Adipose tissue (tissue), 3 donors: Measurements from ENCODE around the gene POU6F2. TPM values are rescaled to one million over a fixed set of nuclear protein-coding genes. Genes with fewer than 3 reads are reported as not detected.
"Not testable (repeated sequence)": the region's sequence is repeated elsewhere in the genome, so short reads cannot be mapped to it uniquely, and the experiment has no call there.

ENCODE experiments used
- H3K27ac ChIP-seq: one replicate; pipeline ENCODE4 v1.5.1; 2013; ENCODE audit warnings: low read depth, low read length
- WGBS, 3 donors: extraction: QIAGEN DNeasy Blood & Tissue Kit; methylation state at CpG; one replicate each; pipeline ENCODE4 v1.1.7; 2013; 5-methylcytosine and 5-hydroxymethylcytosine counted together
- polyA plus RNA-seq, 3 donors: library from polyadenylated mRNA; stranded (reverse); fragments of 200-250 nt; gene quantifications; one replicate each; pipeline ENCODE4 v1.2.3, GENCODE V29; 2013
- donor health status: healthy with polysubstance abuse.
- donor health status: Bipolar disorder and iron deficiency.
- donor health status: healthy.

The POU6F2 gene, protein sequence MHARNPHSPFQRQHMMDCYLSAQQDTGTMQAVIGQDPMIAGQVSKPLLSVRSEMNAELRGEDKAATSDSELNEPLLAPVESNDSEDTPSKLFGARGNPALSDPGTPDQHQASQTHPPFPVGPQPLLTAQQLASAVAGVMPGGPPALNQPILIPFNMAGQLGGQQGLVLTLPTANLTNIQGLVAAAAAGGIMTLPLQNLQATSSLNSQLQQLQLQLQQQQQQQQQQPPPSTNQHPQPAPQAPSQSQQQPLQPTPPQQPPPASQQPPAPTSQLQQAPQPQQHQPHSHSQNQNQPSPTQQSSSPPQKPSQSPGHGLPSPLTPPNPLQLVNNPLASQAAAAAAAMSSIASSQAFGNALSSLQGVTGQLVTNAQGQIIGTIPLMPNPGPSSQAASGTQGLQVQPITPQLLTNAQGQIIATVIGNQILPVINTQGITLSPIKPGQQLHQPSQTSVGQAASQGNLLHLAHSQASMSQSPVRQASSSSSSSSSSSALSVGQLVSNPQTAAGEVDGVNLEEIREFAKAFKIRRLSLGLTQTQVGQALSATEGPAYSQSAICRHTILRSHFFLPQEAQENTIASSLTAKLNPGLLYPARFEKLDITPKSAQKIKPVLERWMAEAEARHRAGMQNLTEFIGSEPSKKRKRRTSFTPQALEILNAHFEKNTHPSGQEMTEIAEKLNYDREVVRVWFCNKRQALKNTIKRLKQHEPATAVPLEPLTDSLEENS
- polyA plus RNA-seq, result under 1 TPM in 2 of 3 donors, not detected in 1; 0.16 to 0.64 TPM

DNA sequence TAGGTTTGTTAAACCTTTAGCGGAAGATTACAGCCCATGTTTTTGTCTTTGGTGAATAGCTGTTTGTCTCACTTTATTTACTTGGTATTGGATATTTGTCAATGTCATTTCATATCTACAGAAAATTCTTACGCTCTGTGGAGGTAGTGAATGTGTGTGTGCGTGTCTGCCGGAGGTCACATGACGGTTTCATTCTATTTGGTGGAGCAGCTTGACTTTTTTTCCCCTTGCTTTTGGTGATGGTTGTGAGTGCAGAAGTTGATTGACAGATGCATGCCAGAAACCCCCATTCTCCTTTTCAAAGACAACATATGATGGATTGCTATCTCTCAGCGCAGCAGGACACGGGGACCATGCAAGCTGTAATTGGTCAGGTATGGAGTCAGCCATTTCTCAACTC lies at the start of gene POU6F2:
POU6F2 (plus strand) TSS at position 225 of the 400 bp plus-strand sequence; CDS start at position 270, 45 bp downstream.
- 29 to 80% (median 76%) methylated on average over 7 of the region's 7 CpGs for WGBS, 3 donors
- no peak within 1 kb of the TSS for H3K27ac ChIP-seq

- 85 to 91% (median 90%) methylated on average over 3 of the region's 3 CpGs for WGBS, 3 donors
- H3K27ac ChIP-seq, result no peak overlapping the region
Measured at GRCh38 chr7:38928506-38928905, 49.2 kb upstream of the POU6F2 start.

DNA sequence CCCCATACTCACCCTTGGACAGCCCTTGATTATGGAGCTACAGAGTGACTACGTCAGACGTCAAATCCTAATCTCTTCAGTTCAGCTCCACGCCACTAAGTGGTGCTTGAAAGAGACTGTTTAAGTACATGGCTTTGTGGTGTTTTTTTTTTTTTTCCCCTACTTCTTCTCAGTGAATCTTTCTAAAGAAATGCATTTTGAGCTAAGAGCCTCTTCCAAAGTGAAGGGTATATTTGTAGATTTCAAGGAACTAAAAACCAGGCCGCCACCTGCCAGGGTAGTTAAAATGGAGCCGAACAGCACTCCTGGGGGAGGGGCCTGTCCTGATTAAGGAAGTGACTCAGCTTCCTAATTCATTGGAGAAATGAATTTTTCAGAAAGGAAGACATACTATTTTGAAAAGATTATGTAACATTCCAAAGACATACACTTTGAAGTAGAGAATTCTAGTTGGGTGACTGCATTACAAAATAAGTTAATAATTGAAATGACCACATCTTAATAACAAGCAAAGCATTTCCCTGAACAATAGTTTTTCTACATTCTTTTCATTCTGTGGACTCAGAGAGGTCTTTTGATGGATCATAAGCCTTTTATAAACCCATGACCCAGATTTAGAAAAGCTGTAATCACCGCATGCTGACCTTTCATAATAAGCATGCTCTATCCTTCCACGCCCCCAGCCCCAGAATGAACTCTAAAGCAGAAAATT lies 48.1 kb upstream of the POU6F2 start:
- no peak overlapping the region for H3K27ac ChIP-seq
- WGBS, 3 donors, result 74 to 79% (median 77%) methylated on average over 7 of the region's 7 CpGs

DNA sequence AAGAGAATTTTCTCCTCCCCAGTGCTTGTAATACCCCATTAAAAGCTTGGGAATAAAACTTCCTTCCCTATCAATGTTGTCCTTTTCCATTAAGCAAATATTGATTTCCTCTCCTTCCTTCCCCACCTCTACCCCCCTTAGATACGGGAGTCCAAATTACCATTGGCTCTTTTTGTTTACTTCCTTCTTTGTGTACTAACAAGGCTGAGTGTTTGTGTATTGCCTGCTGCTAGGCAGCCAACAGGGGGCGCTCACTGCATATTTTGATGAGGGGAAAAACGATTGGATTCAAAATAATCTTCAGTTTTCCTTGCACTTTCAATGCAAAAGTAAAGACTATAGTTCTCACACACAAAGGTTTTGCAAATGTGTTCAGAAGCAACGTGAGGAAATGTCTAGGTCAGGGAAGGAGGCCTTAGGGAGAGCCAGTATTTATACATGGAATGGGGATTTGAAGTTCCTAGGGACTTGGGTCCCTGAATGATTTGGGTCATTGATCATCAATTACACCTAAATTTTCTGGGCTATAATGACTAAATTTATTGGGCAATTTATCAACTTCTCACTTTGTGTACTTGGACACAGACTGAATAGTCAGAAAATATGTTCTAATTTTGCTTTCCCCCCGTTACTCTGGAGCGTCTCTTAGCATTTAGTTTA lies 45.1 kb upstream of the POU6F2 start:
- no peak overlapping the region for H3K27ac ChIP-seq
- 32 to 33% (median 33%) methylated on average over 6 of the region's 6 CpGs for WGBS, 3 donors

GRCh38 chr7:38934051-38934450 lies 43.7 kb upstream of the POU6F2 start:
- H3K27ac ChIP-seq, result no peak overlapping the region
- WGBS, 3 donors, result 83 to 86% (median 86%) methylated on average over 3 of the region's 3 CpGs

GRCh38 chr7:38934536-38934935 lies 43.2 kb upstream of the POU6F2 start:
- whole genome bisulfite sequencing, 3 donors, result 96% methylated on average over 10 of the region's 10 CpGs
- H3K27ac ChIP-seq, result no peak overlapping the region

GRCh38 chr7:38936641-38937040 lies 41.1 kb upstream of the POU6F2 start:
- no peak overlapping the region for H3K27ac ChIP-seq
- WGBS, 3 donors, result 60 to 81% (median 75%) methylated on average over 1 of the region's 1 CpG

- 21 to 59% (median 53%) methylated on average over 1 of the region's 1 CpG for WGBS, 3 donors
- no peak overlapping the region for H3K27ac ChIP-seq
Measured at GRCh38 chr7:38938001-38938485, 39.7 kb upstream of the POU6F2 start.

GRCh38 chr7:38938589-38938988 lies 39.1 kb upstream of the POU6F2 start:
- WGBS, 3 donors, result 61 to 74% (median 66%) methylated on average over 4 of the region's 4 CpGs
- no peak overlapping the region for H3K27ac ChIP-seq

DNA sequence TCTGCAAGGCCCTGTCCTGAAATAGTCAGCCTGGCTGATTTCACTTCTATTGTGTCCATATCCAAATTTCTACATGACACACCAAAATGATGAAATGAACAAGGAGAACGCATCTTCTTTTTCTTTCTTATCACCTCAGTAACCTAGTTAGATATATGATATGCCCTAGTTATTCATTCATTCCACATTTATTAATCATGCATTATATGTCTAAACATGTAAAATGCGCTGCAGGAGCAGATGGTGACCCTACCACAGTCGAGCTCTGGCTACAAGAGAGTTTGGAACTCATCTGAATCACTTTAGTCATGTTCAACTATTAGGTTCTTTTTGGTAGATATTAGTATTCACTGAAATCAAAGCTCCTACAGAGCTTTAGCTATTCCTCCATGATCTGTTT lies 36.9 kb upstream of the POU6F2 start:
- WGBS, 3 donors, result 87 to 94% (median 88%) methylated on average over 3 of the region's 3 CpGs
- no peak overlapping the region for H3K27ac ChIP-seq

GRCh38 chr7:38942431-38943051 lies 35.2 kb upstream of the POU6F2 start:
- 67 to 78% (median 75%) methylated on average over 4 of the region's 4 CpGs for WGBS, 3 donors
- no peak overlapping the region for H3K27ac ChIP-seq

DNA sequence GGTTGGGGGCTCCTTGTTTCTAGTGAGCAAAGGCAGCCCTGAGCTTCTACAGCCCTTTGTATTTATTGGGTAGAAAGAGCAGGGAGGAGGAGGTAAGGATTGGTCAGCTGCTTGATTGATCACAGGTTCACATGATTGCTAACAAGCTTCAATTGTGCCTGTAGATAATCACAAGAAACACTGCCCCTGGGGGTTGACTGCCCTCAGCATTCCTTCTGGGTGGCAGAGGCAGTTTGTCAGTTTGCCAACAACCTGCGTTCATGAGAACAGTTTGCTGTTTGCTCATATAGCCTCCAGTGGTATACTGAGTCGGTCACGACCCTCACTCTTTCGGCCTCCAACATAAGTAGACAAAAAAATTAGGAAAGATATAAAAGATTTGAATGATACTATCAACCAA lies 30.2 kb upstream of the POU6F2 start:
- not testable (repeated sequence) for H3K27ac ChIP-seq
- WGBS, 3 donors, result 85 to 96% (median 94%) methylated on average over 4 of the region's 4 CpGs

DNA sequence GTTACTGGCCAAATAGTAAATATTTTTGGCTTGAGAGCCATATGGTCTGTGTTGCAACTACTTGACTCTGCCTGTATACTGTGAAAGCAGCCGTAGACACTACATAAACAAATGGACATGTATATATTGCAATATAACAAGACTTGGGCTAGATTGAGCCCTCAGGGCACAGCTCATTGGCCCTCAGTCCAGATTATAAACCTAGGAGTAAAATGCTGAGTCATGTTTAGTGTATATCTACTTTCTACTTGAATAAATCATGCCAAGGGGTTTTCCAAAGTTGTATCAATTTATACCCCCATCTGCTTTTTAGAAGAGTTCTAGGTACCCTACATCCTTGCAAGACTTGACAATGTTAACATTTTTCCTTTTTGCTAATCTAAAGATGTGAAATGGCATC lies 27.4 kb upstream of the POU6F2 start:
- H3K27ac ChIP-seq, result no peak overlapping the region
- 60 to 88% (median 62%) methylated on average over 1 of the region's 1 CpG for WGBS, 3 donors

DNA sequence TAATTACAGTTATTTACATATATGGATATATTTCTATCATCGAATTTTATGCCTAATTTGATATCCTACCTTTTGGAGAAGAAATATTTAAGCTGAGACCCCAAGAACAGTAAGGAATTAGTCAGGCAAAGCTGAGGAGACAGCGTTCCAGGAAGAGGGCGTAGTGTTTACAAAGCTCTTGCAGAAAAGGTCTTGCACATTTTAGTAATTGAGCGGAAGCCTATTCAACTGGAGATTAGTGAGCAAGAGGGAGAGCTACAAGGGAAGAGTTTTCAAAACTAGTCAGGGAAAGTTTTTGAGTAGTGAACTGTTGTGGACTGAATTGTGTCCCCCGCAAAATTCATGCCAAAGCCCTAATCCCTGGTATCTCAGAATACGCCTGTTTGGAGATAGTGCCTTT lies 26.5 kb upstream of the POU6F2 start:
- WGBS, 3 donors, result 82 to 85% (median 83%) methylated on average over 6 of the region's 6 CpGs
- H3K27ac ChIP-seq, result no peak overlapping the region

- WGBS, 3 donors, result 88 to 100% (median 97%) methylated on average over 1 of the region's 1 CpG
- no peak overlapping the region for H3K27ac ChIP-seq
Measured at GRCh38 chr7:38953227-38953626, 24.5 kb upstream of the POU6F2 start.

GRCh38 chr7:38953971-38954370 lies 23.7 kb upstream of the POU6F2 start:
- H3K27ac ChIP-seq, result no peak overlapping the region
- 62 to 64% (median 64%) methylated on average over 4 of the region's 4 CpGs for WGBS, 3 donors

DNA sequence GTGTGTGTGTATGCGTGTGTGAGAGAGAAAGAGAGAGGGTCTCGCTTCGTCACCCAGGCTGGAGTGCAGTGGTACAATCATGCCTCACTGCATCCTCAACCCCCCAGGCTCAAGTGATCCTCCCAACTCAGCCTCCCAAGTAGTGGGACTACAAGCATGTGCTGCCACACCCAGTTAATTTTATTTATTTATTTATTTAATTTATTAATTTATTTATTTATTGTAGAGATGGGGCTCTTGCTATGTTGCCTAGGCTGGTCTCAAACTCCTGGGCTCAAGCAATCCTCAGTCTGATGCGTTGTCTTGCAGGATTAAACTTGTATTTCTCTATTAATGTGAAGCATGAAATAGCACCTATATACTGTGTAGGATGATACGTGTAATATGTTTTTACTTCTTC lies 21.8 kb upstream of the POU6F2 start:
- 75 to 86% (median 85%) methylated on average over 5 of the region's 5 CpGs for WGBS, 3 donors

GRCh38 chr7:38962028-38962427 lies 15.7 kb upstream of the POU6F2 start:
- 86 to 93% (median 90%) methylated on average over 1 of the region's 1 CpG for WGBS, 3 donors
- H3K27ac ChIP-seq, result no peak overlapping the region

More for the DNA sequence above, 21.8 kb upstream of the POU6F2 start:
- no peak overlapping the region for H3K27ac ChIP-seq
